HepG2 (cell line): ENCODE measurements around the gene DNAJC1. TPM values are rescaled to one million over a fixed set of nuclear protein-coding genes. Genes with fewer than 3 reads are reported as not detected.
A peak's percentile ranks its signal among the peaks of the same experiment; 100 is the strongest.

Experiments used
- GZF1 ChIP-seq: sonication (generic); formaldehyde crosslinking; IDR thresholded peaks from 2 replicates; pipeline ENCODE4 v1.5.1; 2020; ENCODE audit warnings: mild to moderate bottlenecking, missing genetic modification reagents
- HNRNPK ChIP-seq: fragments of 200-400 bp; formaldehyde crosslinking; IDR thresholded peaks from 2 replicates; pipeline ENCODE4 v1.6.1; 2018; ENCODE audit warnings: low read length, low read depth, moderate library complexity, mild to moderate bottlenecking; ENCODE audit not compliant: poor library complexity, severe bottlenecking
- MYNN ChIP-seq: sonication (generic); formaldehyde crosslinking; IDR thresholded peaks from 2 replicates; pipeline ENCODE4 v1.4.0; 2020; ENCODE audit warnings: mild to moderate bottlenecking, low read depth, missing genetic modification reagents
- SAFB2 ChIP-seq: sonication (generic); formaldehyde crosslinking; IDR thresholded peaks from 2 replicates; pipeline ENCODE4 v1.5.1; 2020; ENCODE audit warnings: missing genetic modification reagents, low read depth, mild to moderate bottlenecking, borderline replicate concordance
- STAG1 ChIP-seq: sonication (generic); formaldehyde crosslinking; IDR thresholded peaks from 2 replicates; pipeline ENCODE4 v1.4.0; 2020; ENCODE audit warnings: missing genetic modification reagents
- ZNF136 ChIP-seq: sonication (generic); formaldehyde crosslinking; IDR thresholded peaks from 2 replicates; pipeline ENCODE4 v1.8.1; 2022; ENCODE audit warnings: low read depth, mild to moderate bottlenecking, moderate library complexity, missing genetic modification reagents
- ZNF343 ChIP-seq: sonication (generic); formaldehyde crosslinking; IDR thresholded peaks from 2 replicates; pipeline ENCODE4 v1.4.0; 2020; ENCODE audit warnings: mild to moderate bottlenecking, missing genetic modification reagents
- ZNF513 ChIP-seq: sonication (generic); formaldehyde crosslinking; conservative IDR thresholded peaks from 2 replicates; pipeline ENCODE4 v1.5.0; 2020; ENCODE audit warnings: missing genetic modification reagents
- ZSCAN29 ChIP-seq: sonication (generic); formaldehyde crosslinking; conservative IDR thresholded peaks from 2 replicates; pipeline ENCODE4 v1.4.0; 2020; ENCODE audit warnings: mild to moderate bottlenecking, missing genetic modification reagents
- polyA plus RNA-seq, 8 experiments: library from polyadenylated mRNA; depleted of rRNA in 3 of 8; stranded (reverse) in 7 of 8; unstranded in 1 of 8; fragments of >200 nt; fragmentation: Illumina TruSeq in 4 of 8; extraction: Trizol in 4 of 8; gene quantifications; 2 replicates each; pipeline versions ENCODE4 v1.2.1 to v1.2.3, GENCODE V29; 2011 to 2016; ENCODE audit warnings: low read depth in 4 of 8, missing spikeins in 1 of 8, mixed read lengths in 1 of 8; ENCODE audit not compliant: insufficient read depth in 1 of 8
- total RNA-seq, 5 experiments: library from RNA; depleted of rRNA; stranded (reverse); fragments of >200 nt; fragmentation: Illumina TruSeq; extraction: Trizol; gene quantifications; 2 replicates each; pipeline ENCODE4 v1.2.3, GENCODE V29; 2016; ENCODE audit warnings: low read depth in 1 of 5
- TF ChIP-seq, protein P1 (sequence below): sonication (generic); formaldehyde crosslinking; IDR thresholded peaks from 2 replicates; pipeline ENCODE4 v1.4.0; 2020; ENCODE audit warnings: missing genetic modification reagents, mild to moderate bottlenecking, borderline replicate concordance
- TF ChIP-seq, protein P2 (sequence below): sonication (generic); formaldehyde crosslinking; IDR thresholded peaks from 2 replicates; pipeline ENCODE4 v1.4.0; 2020; ENCODE audit warnings: missing genetic modification reagents
- TF ChIP-seq, protein P3 (sequence below): sonication (generic); formaldehyde crosslinking; IDR thresholded peaks from 2 replicates; pipeline ENCODE4 v1.4.0; 2020; ENCODE audit warnings: missing genetic modification reagents, mild to moderate bottlenecking, borderline replicate concordance

Gene DNAJC1
- total and polyA plus RNA-seq, 2 of the 13 experiments (the other 11 are each of a cell fraction or from before 2014, with no cell fraction given) = 9.9 to 16.6 TPM

DNA sequence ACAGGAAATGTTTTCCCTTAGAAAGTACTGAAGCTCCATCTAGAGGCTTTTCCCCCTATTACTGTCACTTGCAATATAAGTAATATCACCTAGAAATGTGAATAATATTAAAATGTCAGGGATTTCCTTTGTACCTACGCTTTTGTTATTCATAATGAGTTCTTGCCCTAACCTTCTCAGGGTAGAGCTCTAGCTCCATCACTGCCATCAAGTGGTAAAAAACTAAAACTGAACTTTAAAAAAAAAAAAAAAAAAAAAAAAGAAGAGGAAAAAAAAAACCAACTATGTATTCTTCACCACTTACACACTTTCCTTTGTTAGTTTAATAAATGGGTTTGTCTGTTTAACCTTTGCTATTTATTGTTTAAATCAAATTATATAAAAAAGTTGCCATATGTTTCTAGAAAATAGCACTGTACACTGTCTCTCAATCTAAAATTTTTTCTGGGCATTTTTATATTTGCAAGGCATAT, 49.9 kb downstream of the DNAJC1 start (continued):
- no peak for TF ChIP-seq HNRNPK
- no peak for TF ChIP-seq SAFB2
- no peak for TF ChIP-seq ZNF513 (CRISPR knock-in tag)
- TF ChIP-seq, protein P1, sequence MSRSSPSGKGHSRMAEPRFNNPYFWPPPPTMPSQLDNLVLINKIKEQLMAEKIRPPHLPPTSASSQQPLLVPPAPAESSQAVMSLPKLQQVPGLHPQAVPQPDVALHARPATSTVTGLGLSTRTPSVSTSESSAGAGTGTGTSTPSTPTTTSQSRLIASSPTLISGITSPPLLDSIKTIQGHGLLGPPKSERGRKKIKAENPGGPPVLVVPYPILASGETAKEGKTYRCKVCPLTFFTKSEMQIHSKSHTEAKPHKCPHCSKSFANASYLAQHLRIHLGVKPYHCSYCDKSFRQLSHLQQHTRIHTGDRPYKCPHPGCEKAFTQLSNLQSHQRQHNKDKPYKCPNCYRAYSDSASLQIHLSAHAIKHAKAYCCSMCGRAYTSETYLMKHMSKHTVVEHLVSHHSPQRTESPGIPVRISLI (CRISPR knock-in tag) = peak; percentile 58; the same call in 1 of the 2 replicates
- TF ChIP-seq, protein P2, sequence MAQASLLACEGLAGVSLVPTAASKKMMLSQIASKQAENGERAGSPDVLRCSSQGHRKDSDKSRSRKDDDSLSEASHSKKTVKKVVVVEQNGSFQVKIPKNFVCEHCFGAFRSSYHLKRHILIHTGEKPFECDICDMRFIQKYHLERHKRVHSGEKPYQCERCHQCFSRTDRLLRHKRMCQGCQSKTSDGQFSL = no peak
- no peak for TF ChIP-seq ZSCAN29 (CRISPR knock-in tag)
- no peak for TF ChIP-seq GZF1
- TF ChIP-seq ZNF136 (CRISPR knock-in tag) = no peak
- no peak for TF ChIP-seq ZNF343 (CRISPR knock-in tag)
- peak; percentile 54 for TF ChIP-seq STAG1 (CRISPR knock-in tag)
- TF ChIP-seq, protein P3, sequence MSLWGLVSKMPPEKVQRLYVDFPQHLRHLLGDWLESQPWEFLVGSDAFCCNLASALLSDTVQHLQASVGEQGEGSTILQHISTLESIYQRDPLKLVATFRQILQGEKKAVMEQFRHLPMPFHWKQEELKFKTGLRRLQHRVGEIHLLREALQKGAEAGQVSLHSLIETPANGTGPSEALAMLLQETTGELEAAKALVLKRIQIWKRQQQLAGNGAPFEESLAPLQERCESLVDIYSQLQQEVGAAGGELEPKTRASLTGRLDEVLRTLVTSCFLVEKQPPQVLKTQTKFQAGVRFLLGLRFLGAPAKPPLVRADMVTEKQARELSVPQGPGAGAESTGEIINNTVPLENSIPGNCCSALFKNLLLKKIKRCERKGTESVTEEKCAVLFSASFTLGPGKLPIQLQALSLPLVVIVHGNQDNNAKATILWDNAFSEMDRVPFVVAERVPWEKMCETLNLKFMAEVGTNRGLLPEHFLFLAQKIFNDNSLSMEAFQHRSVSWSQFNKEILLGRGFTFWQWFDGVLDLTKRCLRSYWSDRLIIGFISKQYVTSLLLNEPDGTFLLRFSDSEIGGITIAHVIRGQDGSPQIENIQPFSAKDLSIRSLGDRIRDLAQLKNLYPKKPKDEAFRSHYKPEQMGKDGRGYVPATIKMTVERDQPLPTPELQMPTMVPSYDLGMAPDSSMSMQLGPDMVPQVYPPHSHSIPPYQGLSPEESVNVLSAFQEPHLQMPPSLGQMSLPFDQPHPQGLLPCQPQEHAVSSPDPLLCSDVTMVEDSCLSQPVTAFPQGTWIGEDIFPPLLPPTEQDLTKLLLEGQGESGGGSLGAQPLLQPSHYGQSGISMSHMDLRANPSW (CRISPR knock-in tag) = no peak
- no peak for TF ChIP-seq MYNN (CRISPR knock-in tag)
